ENCODE data around the gene PCK2.

Gene PCK2

GRCh38 chr14:24131549-24131966 is 37.4 kb downstream of the PCK2 start:
- DNase-seq (ENCODE audit: low read depth, low spot score): no peak
- H3K4me1 ChIP-seq (ENCODE audit: control insufficient read depth, insufficient read depth, low read length): peaks cover 2% of the 10 kb centered on the region
- no peak overlapping the region for H3K27ac ChIP-seq (ENCODE audit: low read length)
- no CpG with 5 or more reads among the region's 15 CpGs for WGBS (ENCODE audit: insufficient coverage, insufficient read length)
- no peaks in the 10 kb centered on the region for H3K36me3 ChIP-seq (ENCODE audit: control insufficient read depth, insufficient read depth, low read length)
- H3K9me3 ChIP-seq (ENCODE audit: control insufficient read depth, insufficient read depth, low read length): no peaks in the 10 kb centered on the region
- no peak overlapping the region for H3K4me3 ChIP-seq (ENCODE audit: low read length)
- no peaks in the 10 kb centered on the region for H3K27me3 ChIP-seq (ENCODE audit: control insufficient read depth, insufficient read depth, low read length)

DNA sequence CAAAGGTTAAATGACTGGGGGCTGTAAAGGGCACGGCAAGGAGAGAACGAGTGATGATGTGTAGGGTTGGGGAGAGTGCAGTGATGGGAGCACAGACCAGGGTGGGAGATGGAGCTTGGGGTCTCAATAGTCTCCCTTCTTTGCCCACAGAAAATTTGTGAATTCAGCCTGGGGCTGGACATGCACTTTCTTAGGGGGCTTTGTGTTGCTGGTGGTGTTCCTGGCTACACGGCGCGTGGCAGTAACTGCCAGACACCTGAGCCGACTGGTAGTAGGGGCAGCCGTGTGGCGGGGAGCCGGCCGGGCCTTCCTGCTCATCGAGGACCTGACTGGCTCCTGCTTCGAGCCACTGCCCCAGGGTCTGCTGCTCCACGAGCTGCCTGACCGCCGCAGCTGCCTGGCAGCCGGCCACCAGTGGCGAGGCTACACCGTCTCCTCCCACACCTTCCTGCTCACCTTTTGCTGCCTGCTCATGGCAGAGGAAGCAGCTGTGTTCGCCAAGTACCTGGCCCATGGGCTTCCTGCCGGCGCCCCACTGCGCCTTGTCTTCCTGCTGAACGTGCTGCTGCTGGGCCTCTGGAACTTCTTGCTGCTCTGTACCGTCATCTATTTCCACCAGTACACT is 38.1 kb downstream of the PCK2 start:
- Histone ChIP-seq H3K27me3 (ENCODE audit: control insufficient read depth, insufficient read depth, low read length) (no peaks in the 10 kb centered on the region), H3K27ac (ENCODE audit: low read length) (no peak overlapping the region), H3K36me3 (ENCODE audit: control insufficient read depth, insufficient read depth, low read length) (no peaks in the 10 kb centered on the region), H3K4me3 (ENCODE audit: low read length) (no peak overlapping the region), H3K4me1 (ENCODE audit: control insufficient read depth, insufficient read depth, low read length) (peaks cover 5% of the 10 kb centered on the region), H3K9me3 (ENCODE audit: control insufficient read depth, insufficient read depth, low read length) (no peaks in the 10 kb centered on the region)
- DNase-seq (ENCODE audit: low read depth, low spot score): no peak
- whole genome bisulfite sequencing (ENCODE audit: insufficient coverage, insufficient read length): no CpG with 5 or more reads among the region's 24 CpGs

- Histone ChIP-seq H3K4me1 (ENCODE audit: control insufficient read depth, insufficient read depth, low read length) (peaks cover 5% of the 10 kb centered on the region), H3K9me3 (ENCODE audit: control insufficient read depth, insufficient read depth, low read length) (no peaks in the 10 kb centered on the region), H3K27me3 (ENCODE audit: control insufficient read depth, insufficient read depth, low read length) (no peaks in the 10 kb centered on the region), H3K4me3 (ENCODE audit: low read length) (no peak overlapping the region), H3K27ac (ENCODE audit: low read length) (no peak overlapping the region), H3K36me3 (ENCODE audit: control insufficient read depth, insufficient read depth, low read length) (no peaks in the 10 kb centered on the region)
- no peak for DNase-seq (ENCODE audit: low read depth, low spot score)
- WGBS (ENCODE audit: insufficient coverage, insufficient read length): no CpG with 5 or more reads among the region's 2 CpGs
Measured at GRCh38 chr14:24132976-24133375, 38.9 kb downstream of the PCK2 start.

- Histone ChIP-seq H3K4me1 (ENCODE audit: control insufficient read depth, insufficient read depth, low read length) (peaks cover 5% of the 10 kb centered on the region), H3K36me3 (ENCODE audit: control insufficient read depth, insufficient read depth, low read length) (peaks cover 3% of the 10 kb centered on the region; the same call in 1 of the 2 replicates), H3K27ac (ENCODE audit: low read length) (no peak overlapping the region), H3K4me3 (ENCODE audit: low read length) (no peak overlapping the region), H3K9me3 (ENCODE audit: control insufficient read depth, insufficient read depth, low read length) (no peaks in the 10 kb centered on the region), H3K27me3 (ENCODE audit: control insufficient read depth, insufficient read depth, low read length) (no peaks in the 10 kb centered on the region)
- DNase-seq (ENCODE audit: low read depth, low spot score): no peak
- WGBS (ENCODE audit: insufficient coverage, insufficient read length): no CpG with 5 or more reads among the region's 1 CpG
Measured at GRCh38 chr14:24133735-24134134, 39.6 kb downstream of the PCK2 start.

DNA sequence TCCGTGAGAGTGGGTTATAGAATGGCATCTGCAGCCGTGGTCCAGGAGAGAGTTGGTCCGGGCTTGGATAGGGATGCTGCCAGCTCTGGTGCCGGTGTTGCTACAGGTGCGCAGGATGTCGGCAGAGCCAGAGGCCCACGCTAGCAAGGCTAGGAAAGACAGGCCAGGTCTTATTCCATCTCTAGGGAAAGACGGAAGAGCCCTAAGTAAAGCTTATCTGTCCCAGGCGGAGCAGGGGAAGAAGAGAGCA is 41.4 kb downstream of the PCK2 start:
- Histone ChIP-seq H3K9me3 (ENCODE audit: control insufficient read depth, insufficient read depth, low read length) (no peaks in the 10 kb centered on the region), H3K36me3 (ENCODE audit: control insufficient read depth, insufficient read depth, low read length) (peaks cover 3% of the 10 kb centered on the region), H3K4me3 (ENCODE audit: low read length) (peak overlapping the region; percentile 89; the same call in 1 of the 2 replicates), H3K27me3 (ENCODE audit: control insufficient read depth, insufficient read depth, low read length) (no peaks in the 10 kb centered on the region), H3K4me1 (ENCODE audit: control insufficient read depth, insufficient read depth, low read length) (peaks cover 5% of the 10 kb centered on the region), H3K27ac (ENCODE audit: low read length) (no peak overlapping the region)
- no CpG with 5 or more reads among the region's 9 CpGs for WGBS (ENCODE audit: insufficient coverage, insufficient read length)
- no peak for DNase-seq (ENCODE audit: low read depth, low spot score)

DNA sequence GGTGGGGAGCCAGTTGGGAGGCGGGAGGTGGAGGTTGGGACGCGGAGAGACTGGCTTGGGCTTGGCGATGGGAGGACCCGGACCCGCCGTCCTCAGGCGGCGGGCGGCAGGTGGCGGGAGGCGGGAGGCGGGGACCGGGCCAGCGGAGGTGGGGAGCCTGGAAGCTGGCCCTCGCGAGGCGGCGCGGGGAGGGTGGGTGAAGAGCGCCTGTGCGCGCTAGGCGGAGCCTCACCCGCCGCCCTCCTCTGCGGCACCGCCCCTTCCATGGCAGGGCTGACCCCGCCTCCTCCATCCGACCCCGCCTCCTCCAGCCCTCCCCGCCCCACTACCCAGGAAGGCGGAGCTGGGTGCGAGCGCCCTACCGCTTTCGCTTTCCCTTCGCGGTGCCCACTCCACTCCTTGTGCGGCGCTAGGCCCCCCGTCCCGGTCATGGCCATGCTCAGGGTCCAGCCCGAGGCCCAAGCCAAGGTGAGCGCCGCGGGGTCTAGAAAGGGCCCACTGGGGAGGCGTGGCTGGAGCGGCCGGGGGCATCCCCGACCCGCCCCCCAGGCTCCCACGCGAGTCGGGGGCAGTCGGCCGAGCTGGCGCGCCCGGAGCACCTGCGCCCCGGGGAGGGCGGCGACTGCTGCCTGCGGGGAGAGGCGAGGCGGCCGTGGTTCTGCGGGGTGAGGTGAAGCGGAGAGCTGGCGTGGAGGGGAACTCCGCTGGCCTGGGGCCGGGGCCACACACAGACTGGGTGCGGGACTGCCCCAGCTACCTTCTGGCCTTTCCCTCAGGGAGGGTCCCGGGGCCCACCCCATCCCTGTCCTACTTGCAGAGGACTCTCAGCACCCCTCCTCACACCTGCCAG is 41.9 kb downstream of the PCK2 start, which contains the start of gene PSME1:
PSME1 (plus strand) TSS at position 361 of the 850 bp plus-strand sequence; CDS start at position 430, 69 bp downstream.
- H3K4me1 ChIP-seq (ENCODE audit: control insufficient read depth, insufficient read depth, low read length): peaks cover 5% of the 10 kb centered on the region
- peaks cover 3% of the 10 kb centered on the region for H3K36me3 ChIP-seq (ENCODE audit: control insufficient read depth, insufficient read depth, low read length)
- WGBS (ENCODE audit: insufficient coverage, insufficient read length): no CpG with 5 or more reads among the region's 75 CpGs
- no peaks in the 10 kb centered on the region for H3K9me3 ChIP-seq (ENCODE audit: control insufficient read depth, insufficient read depth, low read length)
- H3K27me3 ChIP-seq (ENCODE audit: control insufficient read depth, insufficient read depth, low read length): no peaks in the 10 kb centered on the region
- H3K4me3 ChIP-seq (ENCODE audit: low read length): peak within 1 kb of the TSS; percentile 89
- no peak within 1 kb of the TSS for H3K27ac ChIP-seq (ENCODE audit: low read length)
- DNase-seq (ENCODE audit: low read depth, low spot score): no peak

DNA sequence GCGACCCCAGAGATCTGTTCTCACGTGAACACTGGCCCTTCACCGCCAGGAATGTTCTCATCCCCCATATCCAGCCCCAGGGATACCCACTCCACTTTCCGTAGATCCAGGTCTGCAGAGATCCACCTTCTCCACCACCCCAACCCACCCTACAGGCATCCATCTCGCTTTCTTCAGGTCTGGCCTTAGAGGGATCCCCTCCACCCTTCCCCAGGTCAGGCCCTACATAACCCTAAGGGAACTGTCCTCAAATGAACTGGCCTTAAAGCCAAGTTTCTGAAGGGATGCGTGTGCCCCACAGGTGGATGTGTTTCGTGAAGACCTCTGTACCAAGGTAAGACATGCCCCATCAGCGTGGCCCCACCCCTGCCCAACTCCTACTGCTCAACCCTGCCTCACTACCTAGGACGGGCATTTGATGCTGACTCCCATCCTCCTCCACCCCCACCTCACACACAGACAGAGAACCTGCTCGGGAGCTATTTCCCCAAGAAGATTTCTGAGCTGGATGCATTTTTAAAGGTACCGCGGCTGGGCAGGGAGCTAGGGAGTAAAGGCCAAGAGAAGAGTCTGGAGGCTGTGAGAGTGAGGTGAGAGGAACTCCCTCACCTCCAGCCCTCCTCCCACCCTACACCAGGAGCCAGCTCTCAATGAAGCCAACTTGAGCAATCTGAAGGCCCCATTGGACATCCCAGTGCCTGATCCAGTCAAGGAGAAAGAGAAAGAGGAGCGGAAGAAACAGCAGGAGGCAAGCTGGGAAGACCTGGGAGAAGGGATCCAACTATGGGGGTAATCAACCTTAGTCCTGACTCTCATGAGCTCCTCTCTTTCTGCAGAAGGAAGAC is 42.8 kb downstream of the PCK2 start:
- DNase-seq (ENCODE audit: low read depth, low spot score): no peak
- peak overlapping the region; percentile 89; the same call in 1 of the 2 replicates for H3K4me3 ChIP-seq (ENCODE audit: low read length)
- H3K27me3 ChIP-seq (ENCODE audit: control insufficient read depth, insufficient read depth, low read length): no peaks in the 10 kb centered on the region
- no CpG with 5 or more reads among the region's 13 CpGs for WGBS (ENCODE audit: insufficient coverage, insufficient read length)
- peaks cover 3% of the 10 kb centered on the region for H3K36me3 ChIP-seq (ENCODE audit: control insufficient read depth, insufficient read depth, low read length)
- H3K9me3 ChIP-seq (ENCODE audit: control insufficient read depth, insufficient read depth, low read length): no peaks in the 10 kb centered on the region
- peaks cover 5% of the 10 kb centered on the region for H3K4me1 ChIP-seq (ENCODE audit: control insufficient read depth, insufficient read depth, low read length)
- H3K27ac ChIP-seq (ENCODE audit: low read length): no peak overlapping the region

DNA sequence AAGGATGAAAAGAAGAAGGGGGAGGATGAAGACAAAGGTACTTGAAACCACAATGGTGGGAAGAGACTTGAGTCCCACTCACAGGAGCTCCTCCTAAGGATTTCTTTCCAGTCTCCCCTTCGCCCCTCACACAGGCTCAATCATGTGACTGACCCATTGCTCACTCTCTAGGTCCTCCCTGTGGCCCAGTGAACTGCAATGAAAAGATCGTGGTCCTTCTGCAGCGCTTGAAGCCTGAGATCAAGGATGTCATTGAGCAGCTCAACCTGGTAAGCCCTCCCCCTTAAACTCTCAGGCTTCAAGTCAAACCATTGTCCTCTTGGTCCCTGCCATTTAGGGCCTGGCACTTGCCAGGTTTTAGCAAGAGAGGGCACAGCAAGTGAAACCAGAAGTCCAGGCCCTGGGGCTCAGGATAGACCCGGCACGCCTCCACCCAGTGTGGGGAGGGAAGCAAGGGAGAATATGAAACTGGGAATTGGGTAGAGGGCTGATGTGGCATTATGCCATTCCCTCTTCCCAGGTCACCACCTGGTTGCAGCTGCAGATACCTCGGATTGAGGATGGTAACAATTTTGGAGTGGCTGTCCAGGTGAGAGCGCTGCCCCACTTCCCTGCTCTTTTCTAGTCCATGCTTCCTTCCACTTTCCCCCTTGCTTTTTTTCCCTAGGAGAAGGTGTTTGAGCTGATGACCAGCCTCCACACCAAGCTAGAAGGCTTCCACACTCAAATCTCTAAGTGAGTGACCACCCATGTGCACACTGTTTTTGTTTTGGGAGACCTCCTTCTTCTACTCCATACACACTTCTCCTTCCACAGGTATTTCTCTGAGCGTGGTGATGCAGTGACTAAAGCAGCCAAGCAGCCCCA is 43.7 kb downstream of the PCK2 start:
- Histone ChIP-seq H3K36me3 (ENCODE audit: control insufficient read depth, insufficient read depth, low read length) (peaks cover 3% of the 10 kb centered on the region), H3K4me3 (ENCODE audit: low read length) (no peak overlapping the region), H3K9me3 (ENCODE audit: control insufficient read depth, insufficient read depth, low read length) (no peaks in the 10 kb centered on the region), H3K27me3 (ENCODE audit: control insufficient read depth, insufficient read depth, low read length) (no peaks in the 10 kb centered on the region), H3K4me1 (ENCODE audit: control insufficient read depth, insufficient read depth, low read length) (peaks cover 5% of the 10 kb centered on the region), H3K27ac (ENCODE audit: low read length) (no peak overlapping the region)
- DNase-seq (ENCODE audit: low read depth, low spot score): no peak
- no CpG with 5 or more reads among the region's 8 CpGs for WGBS (ENCODE audit: insufficient coverage, insufficient read length)

DNA sequence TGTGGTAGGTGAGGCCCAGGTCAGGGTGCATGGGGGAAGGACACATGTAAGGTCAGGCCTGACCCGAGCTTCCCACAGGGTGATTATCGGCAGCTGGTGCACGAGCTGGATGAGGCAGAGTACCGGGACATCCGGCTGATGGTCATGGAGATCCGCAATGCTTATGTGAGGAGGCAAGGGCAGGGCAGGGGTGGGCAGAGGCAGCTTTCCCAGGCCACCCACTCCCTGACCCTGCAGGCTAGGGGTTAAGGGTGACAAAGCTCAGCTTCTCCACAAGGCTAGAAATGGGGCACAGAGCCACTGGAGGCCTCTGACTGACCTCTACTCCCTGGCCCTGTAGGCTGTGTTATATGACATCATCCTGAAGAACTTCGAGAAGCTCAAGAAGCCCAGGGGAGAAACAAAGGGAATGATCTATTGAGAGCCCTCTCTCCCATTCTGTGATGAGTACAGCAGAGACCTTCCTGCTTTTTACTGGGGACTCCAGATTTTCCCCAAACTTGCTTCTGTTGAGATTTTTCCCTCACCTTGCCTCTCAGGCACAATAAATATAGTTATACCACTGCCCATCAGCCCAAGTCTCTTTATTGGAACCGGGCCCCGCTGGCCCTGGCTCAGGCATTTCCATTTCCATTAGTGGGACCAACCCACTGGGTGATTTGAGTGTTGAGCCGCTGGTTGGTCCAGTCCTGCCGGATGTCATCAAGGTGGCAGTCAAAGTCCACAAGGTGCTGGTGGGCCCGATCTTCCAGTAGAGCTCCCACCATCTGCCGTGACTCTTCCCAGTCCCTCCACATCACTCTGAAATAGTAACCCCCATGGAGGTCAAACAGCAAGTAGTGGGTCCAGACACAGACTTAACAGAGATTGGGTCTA is 44.5 kb downstream of the PCK2 start:
- Histone ChIP-seq H3K9me3 (ENCODE audit: control insufficient read depth, insufficient read depth, low read length) (no peaks in the 10 kb centered on the region), H3K36me3 (ENCODE audit: control insufficient read depth, insufficient read depth, low read length) (peaks cover 3% of the 10 kb centered on the region), H3K27me3 (ENCODE audit: control insufficient read depth, insufficient read depth, low read length) (no peaks in the 10 kb centered on the region), H3K4me1 (ENCODE audit: control insufficient read depth, insufficient read depth, low read length) (peaks cover 5% of the 10 kb centered on the region), H3K4me3 (ENCODE audit: low read length) (no peak overlapping the region), H3K27ac (ENCODE audit: low read length) (no peak overlapping the region)
- no peak for DNase-seq (ENCODE audit: low read depth, low spot score)
- WGBS (ENCODE audit: insufficient coverage, insufficient read length): no CpG with 5 or more reads among the region's 13 CpGs
